HG03378 (cell line): Measurements from ENCODE around the gene CT47C1.
"Not testable (repeated sequence)": the region's sequence is repeated elsewhere in the genome, so short reads cannot be mapped to it uniquely, and the experiment has no call there.

Source experiments
- ATAC-seq: cut with Tn5 transposase; IDR thresholded peaks from one replicate; pipeline ENCODE4 v1.9.1; 2021; ENCODE audit warnings: mild to moderate bottlenecking, moderate library complexity; ENCODE audit not compliant: unreplicated experiment

CT47C1 gene

GRCh38 chrX:119072744-119073143 lies at the start of gene CT47C1:
TSS of gene CT47C1 (plus strand) at chrX:119072993. CDS start at chrX:119073226, 233 bp downstream.
- no peak for ATAC-seq

DNA sequence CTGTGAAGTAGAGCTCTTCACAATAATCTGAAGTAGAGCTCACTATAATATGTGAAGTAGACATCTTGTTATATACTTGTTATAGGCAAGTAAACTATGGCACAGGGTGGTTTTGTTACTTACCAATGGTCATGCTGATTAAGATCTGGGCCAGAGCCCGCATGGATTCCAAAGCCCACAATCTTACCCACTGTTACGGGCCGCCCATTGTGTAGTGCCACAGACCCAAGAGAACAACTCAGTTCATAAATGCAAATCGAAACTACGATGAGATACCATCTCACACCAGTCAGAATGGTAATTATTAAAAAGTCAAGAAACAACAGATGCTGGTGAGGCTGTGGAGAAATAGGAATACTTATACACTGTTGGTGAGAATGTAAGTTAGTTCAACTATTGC lies 46.9 kb upstream of the CT47C1 start:
- ATAC-seq, result no peak

GRCh38 chrX:119026344-119026743 lies 46.4 kb upstream of the CT47C1 start:
- ATAC-seq, result not testable (repeated sequence)

DNA sequence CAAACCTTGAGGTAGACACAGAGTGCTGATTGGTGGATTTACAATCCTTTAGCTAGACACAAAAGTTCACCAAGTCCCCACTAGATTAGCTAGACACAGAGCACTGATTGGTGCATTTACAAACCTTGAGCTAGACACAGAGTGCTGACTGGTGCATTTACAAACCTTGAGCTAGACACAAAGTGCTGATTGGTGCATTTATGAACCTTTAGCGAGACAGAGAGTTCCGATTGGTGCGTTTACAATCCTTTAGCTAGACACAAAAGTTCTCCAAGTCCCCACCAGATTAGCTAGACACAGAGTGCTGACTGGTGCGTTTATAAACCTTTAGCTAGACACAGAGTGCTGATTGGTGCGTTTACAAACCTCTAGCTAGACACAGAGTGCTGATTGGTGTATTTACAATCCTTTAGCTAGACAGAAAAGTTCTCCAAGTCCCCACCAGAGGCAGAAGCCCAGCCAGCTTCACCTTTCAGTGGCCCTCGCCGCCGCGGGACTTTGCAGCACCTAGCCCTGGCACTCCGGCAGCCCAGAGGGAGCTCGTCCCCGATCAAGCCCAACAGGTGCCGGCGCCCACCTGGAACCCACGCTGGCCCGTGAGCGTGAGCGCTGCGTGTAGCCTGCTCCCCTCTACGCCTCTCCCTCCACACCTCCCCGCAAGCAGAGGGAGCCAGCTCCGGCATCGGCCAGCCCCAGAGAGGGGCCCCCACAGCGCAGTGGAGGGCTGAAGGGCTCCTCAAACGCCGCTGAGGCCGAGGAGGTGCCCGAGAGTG lies 44.6 kb upstream of the CT47C1 start:
- not testable (repeated sequence) for ATAC-seq

GRCh38 chrX:119028733-119029330 lies 44.0 kb upstream of the CT47C1 start:
- ATAC-seq, result no peak

DNA sequence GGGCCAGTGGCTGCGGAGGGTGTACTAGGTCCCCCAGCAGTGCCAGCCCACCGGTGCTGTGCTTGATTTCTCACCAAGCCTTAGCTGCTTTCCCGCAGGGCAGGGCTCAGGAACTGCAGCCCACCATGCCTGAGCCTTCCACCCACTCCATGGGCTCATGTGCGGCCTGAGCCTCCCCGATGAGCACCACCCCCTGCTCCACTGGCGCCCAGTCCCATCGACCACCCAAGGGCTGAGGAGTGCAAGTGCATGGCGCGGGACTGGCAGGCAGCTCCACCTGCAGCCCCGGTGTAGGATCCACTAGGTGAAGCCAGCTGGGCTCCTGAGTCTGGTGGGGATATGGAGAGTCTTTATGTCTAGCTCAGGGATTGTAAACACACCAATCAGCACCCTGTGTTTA lies 43.1 kb upstream of the CT47C1 start:
- ATAC-seq, result not testable (repeated sequence)

GRCh38 chrX:119030990-119031389 lies 41.8 kb upstream of the CT47C1 start:
- no peak for ATAC-seq

GRCh38 chrX:119036107-119037029 lies 36.4 kb upstream of the CT47C1 start:
- no peak for ATAC-seq

- no peak for ATAC-seq
These were observed 32.4 kb upstream of the CT47C1 start for GRCh38 chrX:119040432-119040831.

DNA sequence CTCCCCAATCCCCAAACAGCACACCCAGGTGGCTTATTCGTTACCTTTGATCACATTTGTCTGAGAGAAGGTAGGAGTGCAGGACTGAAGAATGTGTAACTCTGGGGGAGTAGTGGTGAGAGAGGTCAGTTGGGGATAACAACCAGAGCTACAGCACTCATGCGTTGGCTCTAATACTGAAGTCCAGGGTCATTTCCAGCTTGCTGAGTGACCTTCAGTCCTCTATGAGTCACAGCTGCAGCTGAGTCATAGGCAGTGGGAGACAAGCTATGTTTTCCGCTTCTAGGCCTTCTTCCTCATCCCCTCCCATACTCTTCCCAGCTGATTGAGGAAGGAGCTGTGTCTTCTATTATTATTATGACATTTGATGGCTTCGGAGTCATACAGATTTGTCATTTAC lies 31.6 kb upstream of the CT47C1 start:
- no peak for ATAC-seq

DNA sequence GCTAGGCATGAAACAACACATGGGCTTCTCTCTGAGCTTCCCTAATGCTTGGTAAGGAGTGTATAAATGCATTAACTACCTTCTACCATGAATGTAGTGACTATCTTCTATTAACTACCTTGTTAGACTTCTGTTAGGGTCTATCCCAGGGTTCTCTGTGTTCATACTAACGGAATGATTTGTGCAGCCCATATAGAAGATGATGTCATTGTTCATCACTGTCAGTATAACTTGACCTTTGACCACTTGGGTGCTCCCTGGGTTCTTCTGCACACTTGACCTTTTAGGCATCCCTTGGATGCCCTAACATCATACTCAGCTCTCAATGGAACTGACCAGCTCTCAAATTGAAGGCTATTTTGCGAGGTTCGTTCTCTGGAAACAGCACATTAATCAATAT lies 30.8 kb upstream of the CT47C1 start:
- ATAC-seq, result no peak

DNA sequence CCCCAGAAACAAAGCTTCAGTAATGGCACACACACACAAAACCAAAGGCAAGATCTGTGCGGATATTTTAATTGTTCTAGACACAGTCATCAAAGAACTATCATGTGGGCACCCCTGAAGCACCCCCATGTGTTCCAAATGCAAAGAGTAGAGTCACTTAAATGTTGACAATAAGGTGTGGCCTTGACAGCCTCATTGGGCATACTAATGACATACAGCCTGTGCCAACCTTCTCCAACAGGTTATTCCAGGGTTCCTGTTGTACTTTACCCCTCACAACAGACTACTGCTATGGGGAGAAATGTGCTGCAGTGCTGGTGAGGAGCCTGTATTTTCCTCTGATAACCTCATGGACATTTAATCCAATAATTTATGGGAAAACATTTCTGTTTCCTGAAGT lies 29.8 kb upstream of the CT47C1 start:
- no peak for ATAC-seq

GRCh38 chrX:119045884-119046283 lies 26.9 kb upstream of the CT47C1 start:
- ATAC-seq, result no peak

DNA sequence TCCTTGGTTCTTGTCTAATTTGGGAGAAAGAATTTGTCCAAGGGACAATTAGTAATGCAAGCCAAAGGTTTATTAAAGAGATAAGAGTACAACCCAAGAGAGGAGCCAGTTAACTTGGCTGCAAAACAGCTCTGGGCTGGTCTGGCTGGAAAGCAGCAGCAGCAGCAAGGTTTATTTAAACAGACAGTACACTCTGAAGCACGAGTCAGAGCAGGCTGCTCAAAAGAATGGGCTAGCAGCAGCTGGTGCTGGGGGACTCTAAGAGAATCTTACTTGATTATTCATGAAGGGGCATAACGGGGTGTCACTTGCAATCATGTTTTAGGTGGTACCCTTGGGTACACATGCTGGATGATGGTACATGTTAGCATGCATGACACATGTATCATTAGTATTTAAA lies 17.1 kb upstream of the CT47C1 start:
- no peak for ATAC-seq

DNA sequence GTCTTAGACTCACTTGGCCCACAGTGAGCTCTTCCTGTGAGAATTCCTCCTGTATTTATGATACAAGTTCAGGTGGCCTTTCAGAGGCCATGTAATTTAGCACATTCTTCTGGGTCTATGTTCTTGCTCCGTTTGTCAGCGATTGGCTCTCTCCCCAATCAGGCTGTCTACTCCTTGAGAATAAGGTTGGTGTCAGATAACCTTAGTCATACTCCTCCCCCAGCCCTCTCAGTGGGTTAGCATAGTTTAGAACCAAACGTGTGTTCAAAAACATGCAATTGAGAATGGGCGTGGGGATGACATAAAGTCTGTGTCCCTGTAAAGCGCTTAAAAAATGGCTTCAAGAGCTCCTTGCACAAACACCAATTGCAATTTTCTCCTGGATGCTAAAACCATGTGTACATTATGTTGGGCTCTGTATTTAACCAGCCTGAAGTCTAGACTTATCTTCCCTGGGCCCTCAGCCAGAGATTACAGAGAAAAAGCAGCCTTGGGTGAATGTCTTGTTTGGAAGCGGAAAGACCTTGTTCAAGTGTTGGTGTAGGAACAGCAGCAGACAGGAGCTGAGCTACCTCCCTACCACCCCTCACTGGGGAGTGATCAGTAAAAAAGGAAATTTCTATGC lies 9.9 kb upstream of the CT47C1 start:
- ATAC-seq, result no peak

DNA sequence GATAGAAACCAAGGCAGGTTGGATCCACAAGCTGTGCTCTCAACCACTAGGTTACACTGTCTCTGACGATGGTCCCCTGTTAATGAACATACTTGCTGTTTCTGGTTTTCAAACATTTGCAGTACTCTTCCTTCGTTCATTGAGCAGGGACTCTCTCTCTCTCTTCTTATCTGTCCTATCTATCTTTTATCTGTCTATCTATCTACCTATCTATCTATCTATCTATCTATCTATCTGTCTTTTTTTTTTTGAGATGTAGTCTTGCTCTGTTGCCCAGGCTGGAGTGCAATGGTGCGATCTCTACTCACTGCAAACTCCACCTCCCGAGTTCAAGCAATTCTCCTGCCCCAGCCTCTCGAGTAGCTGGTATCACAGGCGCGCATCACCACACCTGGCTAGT lies 9.4 kb upstream of the CT47C1 start:
- no peak for ATAC-seq

GRCh38 chrX:119067023-119067739 lies 5.6 kb upstream of the CT47C1 start:
- ATAC-seq, result no peak

DNA sequence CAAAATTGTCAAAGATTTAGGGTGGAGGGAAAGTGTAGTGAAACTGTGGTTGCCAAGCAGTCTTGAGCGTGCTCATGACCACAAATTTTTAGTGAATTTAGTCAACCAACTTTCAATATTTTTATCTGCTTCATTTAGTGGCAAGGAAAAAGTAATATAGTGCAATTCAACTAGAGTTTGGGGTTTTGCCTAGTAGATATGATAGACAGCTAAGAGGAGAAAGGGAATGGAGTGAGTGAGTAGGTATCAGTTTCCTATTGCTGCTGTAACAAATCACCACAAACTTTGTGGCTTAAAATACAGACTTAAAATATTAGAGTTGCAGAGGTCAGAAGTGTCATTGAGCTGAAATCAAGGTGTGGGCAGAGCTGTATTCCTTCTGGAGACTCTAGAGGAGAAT lies 3.7 kb upstream of the CT47C1 start:
- ATAC-seq, result no peak

DNA sequence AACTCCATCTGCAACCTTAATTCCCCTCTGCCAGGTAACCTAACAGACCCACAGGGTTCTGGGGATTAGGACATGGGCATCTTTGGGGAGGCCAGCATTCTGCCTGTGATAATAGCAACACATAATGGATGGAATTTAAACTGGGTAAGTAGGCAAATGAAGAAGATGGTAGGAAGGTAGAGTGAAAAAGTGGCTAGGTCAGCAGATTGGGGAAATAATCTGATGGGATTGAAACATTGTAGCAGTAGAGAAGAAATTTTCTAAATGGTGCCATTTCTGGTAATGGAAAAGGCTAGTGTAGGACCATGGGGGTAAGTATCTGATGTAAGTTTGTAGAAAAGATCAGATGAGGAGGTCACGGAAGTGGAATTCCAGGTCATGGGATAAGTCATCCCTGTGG lies 3.0 kb upstream of the CT47C1 start:
- no peak for ATAC-seq

DNA sequence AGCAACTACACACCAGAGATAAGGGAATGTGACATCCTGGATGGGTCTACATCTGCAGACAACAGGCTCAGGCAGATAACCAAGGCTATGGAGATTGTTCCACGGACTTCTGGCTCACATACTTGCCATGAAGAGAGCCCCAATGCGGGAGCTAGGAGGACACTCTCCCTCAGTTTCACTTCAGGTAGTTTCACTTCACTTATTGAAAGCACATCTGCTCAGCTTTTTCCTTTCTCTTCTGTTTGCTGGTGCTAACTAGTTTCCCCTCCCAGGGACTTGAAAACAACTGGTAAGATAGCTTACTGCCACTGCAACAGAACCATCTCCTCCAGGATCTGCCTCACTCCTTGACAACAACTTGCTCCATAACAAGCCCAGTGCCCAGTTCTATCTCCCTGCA lies 1.4 kb upstream of the CT47C1 start:
- ATAC-seq, result peak; percentile 73
